ENCODE results near the gene CA5A.
A peak's percentile ranks its signal among the peaks of the same experiment; 100 is the strongest.
"Not testable (repeated sequence)": the region's sequence is repeated elsewhere in the genome, so short reads cannot be mapped to it uniquely, and the experiment has no call there.

CA5A gene

GRCh38 chr16:87947356-87948118 lies 11.2 kb upstream of the CA5A start:
- DNase-seq = no peak

GRCh38 chr16:87946596-87947347 lies 10.4 kb upstream of the CA5A start:
- no peak for DNase-seq

- peak; percentile 68 for DNase-seq
Observed at GRCh38 chr16:87945351-87946042, 9.2 kb upstream of the CA5A start.

- DNase-seq = no peak
Observed at GRCh38 chr16:87942680-87943079, 6.4 kb upstream of the CA5A start.

GRCh38 chr16:87939562-87940423 lies 3.5 kb upstream of the CA5A start:
- no peak for DNase-seq

- DNase-seq = no peak
Observed at GRCh38 chr16:87938412-87938949, 2.2 kb upstream of the CA5A start.

- DNase-seq = not testable (repeated sequence)
Observed at GRCh38 chr16:87937231-87937542, 858 bp upstream of the CA5A start.

- DNase-seq = not testable (repeated sequence)
Observed at GRCh38 chr16:87936016-87936374, 334 bp downstream of the CA5A start.

GRCh38 chr16:87934752-87935425 lies 1.4 kb downstream of the CA5A start:
- DNase-seq = not testable (repeated sequence)

- no peak for DNase-seq
Observed at GRCh38 chr16:87933140-87933495, 3.2 kb downstream of the CA5A start.

- not testable (repeated sequence) for DNase-seq
Observed at GRCh38 chr16:87932475-87933139, 3.7 kb downstream of the CA5A start.

- DNase-seq = no peak
Observed at GRCh38 chr16:87931504-87931903, 4.8 kb downstream of the CA5A start.

GRCh38 chr16:87930456-87930855 lies 5.9 kb downstream of the CA5A start:
- DNase-seq = no peak

GRCh38 chr16:87929986-87930385 lies 6.3 kb downstream of the CA5A start:
- DNase-seq = no peak

- DNase-seq = no peak
Observed at GRCh38 chr16:87927195-87927562, 9.2 kb downstream of the CA5A start.

GRCh38 chr16:87926246-87927194 lies 9.8 kb downstream of the CA5A start:
- DNase-seq = no peak

- DNase-seq = peak; percentile 50
Observed at GRCh38 chr16:87924811-87925670, 11.3 kb downstream of the CA5A start.

- DNase-seq = peak; percentile 63
Observed at GRCh38 chr16:87924041-87924810, 12.1 kb downstream of the CA5A start.
